Measurements from ENCODE around the gene SCMH1.
A peak's percentile ranks its signal among the peaks of the same experiment; 100 is the strongest.

Gene SCMH1

GRCh38 chr1:41246568-41246967 lies 4.5 kb upstream of the SCMH1 start:
- no peaks in the 10 kb centered on the region for H3K9me3 ChIP-seq (ENCODE audit: insufficient read depth, low read depth, low read length)
- no peak overlapping the region for H3K9ac ChIP-seq (ENCODE audit: low read depth, low read length)
- H3K4me1 ChIP-seq (ENCODE audit: insufficient read depth, low read length) = no peaks in the 10 kb centered on the region
- no peak overlapping the region for H3K27ac ChIP-seq (ENCODE audit: low read length)
- no peaks in the 10 kb centered on the region for H3K36me3 ChIP-seq (ENCODE audit: insufficient read depth, low read depth, low read length)
- peaks cover 18% of the 10 kb centered on the region for H3K27me3 ChIP-seq (ENCODE audit: insufficient read depth, low read length)
- H3K4me3 ChIP-seq (ENCODE audit: low read length) = no peak overlapping the region

GRCh38 chr1:41245659-41246058 lies 3.6 kb upstream of the SCMH1 start:
- Histone ChIP-seq H3K9me3 (ENCODE audit: insufficient read depth, low read depth, low read length) (no peaks in the 10 kb centered on the region), H3K27me3 (ENCODE audit: insufficient read depth, low read length) (peaks cover 23% of the 10 kb centered on the region), H3K9ac (ENCODE audit: low read depth, low read length) (no peak overlapping the region), H3K4me3 (ENCODE audit: low read length) (no peak overlapping the region), H3K4me1 (ENCODE audit: insufficient read depth, low read length) (peaks cover 3% of the 10 kb centered on the region; the same call in 1 of the 2 replicates), H3K36me3 (ENCODE audit: insufficient read depth, low read depth, low read length) (no peaks in the 10 kb centered on the region), H3K27ac (ENCODE audit: low read length) (no peak overlapping the region)

GRCh38 chr1:41243079-41243385 lies 926 bp upstream of the SCMH1 start:
- H3K9ac ChIP-seq (ENCODE audit: low read depth, low read length) = no peak overlapping the region; the same call in 1 of the 2 replicates
- peak overlapping the region; percentile 74 for H3K4me3 ChIP-seq (ENCODE audit: low read length)
- H3K27me3 ChIP-seq (ENCODE audit: insufficient read depth, low read length) = peaks cover 26% of the 10 kb centered on the region
- H3K4me1 ChIP-seq (ENCODE audit: insufficient read depth, low read length) = peaks cover 14% of the 10 kb centered on the region
- H3K27ac ChIP-seq (ENCODE audit: low read length) = no peak overlapping the region
- H3K9me3 ChIP-seq (ENCODE audit: insufficient read depth, low read depth, low read length) = no peaks in the 10 kb centered on the region
- H3K36me3 ChIP-seq (ENCODE audit: insufficient read depth, low read depth, low read length) = no peaks in the 10 kb centered on the region

- peak overlapping the region; percentile 73; the same call in 1 of the 2 replicates for H3K9ac ChIP-seq (ENCODE audit: low read depth, low read length)
- no peaks in the 10 kb centered on the region for H3K36me3 ChIP-seq (ENCODE audit: insufficient read depth, low read depth, low read length)
- H3K27ac ChIP-seq (ENCODE audit: low read length) = no peak overlapping the region
- H3K9me3 ChIP-seq (ENCODE audit: insufficient read depth, low read depth, low read length) = no peaks in the 10 kb centered on the region
- peak overlapping the region; percentile 74 for H3K4me3 ChIP-seq (ENCODE audit: low read length)
- peaks cover 26% of the 10 kb centered on the region for H3K27me3 ChIP-seq (ENCODE audit: insufficient read depth, low read length)
- peaks cover 14% of the 10 kb centered on the region for H3K4me1 ChIP-seq (ENCODE audit: insufficient read depth, low read length)
Observed at GRCh38 chr1:41242342-41243078, 404 bp upstream of the SCMH1 start.

- Histone ChIP-seq H3K4me1 (ENCODE audit: insufficient read depth, low read length) (peaks cover 14% of the 10 kb centered on the region), H3K27me3 (ENCODE audit: insufficient read depth, low read length) (peaks cover 26% of the 10 kb centered on the region), H3K4me3 (ENCODE audit: low read length) (peak overlapping the region; percentile 75), H3K9me3 (ENCODE audit: insufficient read depth, low read depth, low read length) (no peaks in the 10 kb centered on the region), H3K27ac (ENCODE audit: low read length) (no peak overlapping the region), H3K9ac (ENCODE audit: low read depth, low read length) (peak overlapping the region; percentile 64; the same call in 1 of the 2 replicates), H3K36me3 (ENCODE audit: insufficient read depth, low read depth, low read length) (no peaks in the 10 kb centered on the region)
Observed at GRCh38 chr1:41241354-41241748, 755 bp downstream of the SCMH1 start.

- Histone ChIP-seq H3K27ac (ENCODE audit: low read length) (no peak overlapping the region), H3K36me3 (ENCODE audit: insufficient read depth, low read depth, low read length) (no peaks in the 10 kb centered on the region), H3K9ac (ENCODE audit: low read depth, low read length) (peak overlapping the region; percentile 64; the same call in 1 of the 2 replicates), H3K4me1 (ENCODE audit: insufficient read depth, low read length) (peaks cover 14% of the 10 kb centered on the region), H3K27me3 (ENCODE audit: insufficient read depth, low read length) (peaks cover 26% of the 10 kb centered on the region), H3K9me3 (ENCODE audit: insufficient read depth, low read depth, low read length) (no peaks in the 10 kb centered on the region), H3K4me3 (ENCODE audit: low read length) (peak overlapping the region; percentile 75)
Observed at GRCh38 chr1:41240781-41241353, 1.2 kb downstream of the SCMH1 start.

GRCh38 chr1:41239988-41240610 lies 2.0 kb downstream of the SCMH1 start:
- Histone ChIP-seq H3K27ac (ENCODE audit: low read length) (no peak overlapping the region), H3K4me3 (ENCODE audit: low read length) (peak overlapping the region; percentile 75; the same call in 1 of the 2 replicates), H3K36me3 (ENCODE audit: insufficient read depth, low read depth, low read length) (no peaks in the 10 kb centered on the region), H3K9ac (ENCODE audit: low read depth, low read length) (no peak overlapping the region), H3K4me1 (ENCODE audit: insufficient read depth, low read length) (peaks cover 14% of the 10 kb centered on the region), H3K9me3 (ENCODE audit: insufficient read depth, low read depth, low read length) (no peaks in the 10 kb centered on the region), H3K27me3 (ENCODE audit: insufficient read depth, low read length) (peaks cover 26% of the 10 kb centered on the region)

GRCh38 chr1:41238311-41238988 lies 3.7 kb downstream of the SCMH1 start:
- Histone ChIP-seq H3K4me3 (ENCODE audit: low read length) (no peak overlapping the region), H3K27ac (ENCODE audit: low read length) (no peak overlapping the region), H3K9me3 (ENCODE audit: insufficient read depth, low read depth, low read length) (no peaks in the 10 kb centered on the region), H3K4me1 (ENCODE audit: insufficient read depth, low read length) (peaks cover 14% of the 10 kb centered on the region), H3K36me3 (ENCODE audit: insufficient read depth, low read depth, low read length) (no peaks in the 10 kb centered on the region), H3K9ac (ENCODE audit: low read depth, low read length) (no peak overlapping the region), H3K27me3 (ENCODE audit: insufficient read depth, low read length) (peaks cover 18% of the 10 kb centered on the region)

- peaks cover 8% of the 10 kb centered on the region; the same call in 1 of the 2 replicates for H3K27me3 ChIP-seq (ENCODE audit: insufficient read depth, low read length)
- H3K4me3 ChIP-seq (ENCODE audit: low read length) = no peak overlapping the region
- no peak overlapping the region for H3K9ac ChIP-seq (ENCODE audit: low read depth, low read length)
- no peaks in the 10 kb centered on the region for H3K36me3 ChIP-seq (ENCODE audit: insufficient read depth, low read depth, low read length)
- no peak overlapping the region for H3K27ac ChIP-seq (ENCODE audit: low read length)
- H3K4me1 ChIP-seq (ENCODE audit: insufficient read depth, low read length) = peaks cover 14% of the 10 kb centered on the region
- H3K9me3 ChIP-seq (ENCODE audit: insufficient read depth, low read depth, low read length) = no peaks in the 10 kb centered on the region
Observed at GRCh38 chr1:41236781-41237180, 5.3 kb downstream of the SCMH1 start.

- no peak overlapping the region for H3K9ac ChIP-seq (ENCODE audit: low read depth, low read length)
- H3K9me3 ChIP-seq (ENCODE audit: insufficient read depth, low read depth, low read length) = no peaks in the 10 kb centered on the region
- H3K27me3 ChIP-seq (ENCODE audit: insufficient read depth, low read length) = peaks cover 5% of the 10 kb centered on the region; the same call in 1 of the 2 replicates
- H3K4me3 ChIP-seq (ENCODE audit: low read length) = no peak overlapping the region
- H3K27ac ChIP-seq (ENCODE audit: low read length) = no peak overlapping the region
- H3K36me3 ChIP-seq (ENCODE audit: insufficient read depth, low read depth, low read length) = no peaks in the 10 kb centered on the region
- peaks cover 13% of the 10 kb centered on the region for H3K4me1 ChIP-seq (ENCODE audit: insufficient read depth, low read length)
Observed at GRCh38 chr1:41235893-41236292, 6.2 kb downstream of the SCMH1 start.

GRCh38 chr1:41233708-41234107 lies 8.4 kb downstream of the SCMH1 start:
- Histone ChIP-seq H3K4me1 (ENCODE audit: insufficient read depth, low read length) (peaks cover 3% of the 10 kb centered on the region; the same call in 1 of the 2 replicates), H3K27ac (ENCODE audit: low read length) (no peak overlapping the region), H3K36me3 (ENCODE audit: insufficient read depth, low read depth, low read length) (no peaks in the 10 kb centered on the region), H3K4me3 (ENCODE audit: low read length) (no peak overlapping the region), H3K27me3 (ENCODE audit: insufficient read depth, low read length) (no peaks in the 10 kb centered on the region), H3K9me3 (ENCODE audit: insufficient read depth, low read depth, low read length) (no peaks in the 10 kb centered on the region), H3K9ac (ENCODE audit: low read depth, low read length) (0 out of 2 replicates have a peak overlapping the region, but pooled peaks have one; percentile 7)

Data from iPS-20b (cell line).